ENCODE data around the gene AKAP13.

AKAP13 gene

GRCh38 chr15:85389306-85389650 is 8.9 kb downstream of the AKAP13 start:
- no peak for DNase-seq (ENCODE audit: low spot score)
- no peak for TF ChIP-seq CTCF (IDR thresholded peaks at IDR 0.05; ENCODE audit: extremely low read depth, missing control alignments)

- DNase-seq (ENCODE audit: low spot score) = no peak
- no peak for TF ChIP-seq CTCF (IDR thresholded peaks at IDR 0.05; ENCODE audit: extremely low read depth, missing control alignments)
Measured at GRCh38 chr15:85389772-85390171, 9.4 kb downstream of the AKAP13 start.

GRCh38 chr15:85393210-85393609 is 12.8 kb downstream of the AKAP13 start:
- no peak for DNase-seq (ENCODE audit: low spot score)
- TF ChIP-seq CTCF (IDR thresholded peaks at IDR 0.05; ENCODE audit: extremely low read depth, missing control alignments) = no peak

- TF ChIP-seq CTCF (IDR thresholded peaks at IDR 0.05; ENCODE audit: extremely low read depth, missing control alignments) = no peak
- DNase-seq (ENCODE audit: low spot score) = no peak
Measured at GRCh38 chr15:85394554-85395333, 14.3 kb downstream of the AKAP13 start.

- TF ChIP-seq CTCF (IDR thresholded peaks at IDR 0.05; ENCODE audit: extremely low read depth, missing control alignments) = no peak
- DNase-seq (ENCODE audit: low spot score) = no peak
Measured at GRCh38 chr15:85396554-85396953, 16.2 kb downstream of the AKAP13 start.

GRCh38 chr15:85397151-85397550 is 16.7 kb downstream of the AKAP13 start:
- TF ChIP-seq CTCF (IDR thresholded peaks at IDR 0.05; ENCODE audit: extremely low read depth, missing control alignments) = no peak
- no peak for DNase-seq (ENCODE audit: low spot score)

GRCh38 chr15:85397926-85398325 is 17.5 kb downstream of the AKAP13 start:
- no peak for TF ChIP-seq CTCF (IDR thresholded peaks at IDR 0.05; ENCODE audit: extremely low read depth, missing control alignments)
- no peak for DNase-seq (ENCODE audit: low spot score)
